Measurements from ENCODE around the gene RNF2.

- no peak for TF ChIP-seq POLR2A (IDR thresholded peaks at IDR 0.05)
- TF ChIP-seq, protein P1, sequence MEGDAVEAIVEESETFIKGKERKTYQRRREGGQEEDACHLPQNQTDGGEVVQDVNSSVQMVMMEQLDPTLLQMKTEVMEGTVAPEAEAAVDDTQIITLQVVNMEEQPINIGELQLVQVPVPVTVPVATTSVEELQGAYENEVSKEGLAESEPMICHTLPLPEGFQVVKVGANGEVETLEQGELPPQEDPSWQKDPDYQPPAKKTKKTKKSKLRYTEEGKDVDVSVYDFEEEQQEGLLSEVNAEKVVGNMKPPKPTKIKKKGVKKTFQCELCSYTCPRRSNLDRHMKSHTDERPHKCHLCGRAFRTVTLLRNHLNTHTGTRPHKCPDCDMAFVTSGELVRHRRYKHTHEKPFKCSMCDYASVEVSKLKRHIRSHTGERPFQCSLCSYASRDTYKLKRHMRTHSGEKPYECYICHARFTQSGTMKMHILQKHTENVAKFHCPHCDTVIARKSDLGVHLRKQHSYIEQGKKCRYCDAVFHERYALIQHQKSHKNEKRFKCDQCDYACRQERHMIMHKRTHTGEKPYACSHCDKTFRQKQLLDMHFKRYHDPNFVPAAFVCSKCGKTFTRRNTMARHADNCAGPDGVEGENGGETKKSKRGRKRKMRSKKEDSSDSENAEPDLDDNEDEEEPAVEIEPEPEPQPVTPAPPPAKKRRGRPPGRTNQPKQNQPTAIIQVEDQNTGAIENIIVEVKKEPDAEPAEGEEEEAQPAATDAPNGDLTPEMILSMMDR (IDR thresholded peaks at IDR 0.05 in 8 of 11, conservative IDR thresholded peaks at IDR 0.05 in 3 of 11) = no peak
- TF ChIP-seq POLR2AphosphoS5 (IDR thresholded peaks at IDR 0.05) = no peak
Observed at GRCh38 chr1:185042737-185043136, 2.6 kb upstream of the RNF2 start.
